ENCODE results near the gene SLC13A3. TPM values are rescaled to one million over a fixed set of nuclear protein-coding genes. Genes with fewer than 3 reads are reported as not detected.

The SLC13A3 gene
- total and polyA plus RNA-seq, 8 donors, result 2.4 to 10.4 (median 8.8) TPM

DNA sequence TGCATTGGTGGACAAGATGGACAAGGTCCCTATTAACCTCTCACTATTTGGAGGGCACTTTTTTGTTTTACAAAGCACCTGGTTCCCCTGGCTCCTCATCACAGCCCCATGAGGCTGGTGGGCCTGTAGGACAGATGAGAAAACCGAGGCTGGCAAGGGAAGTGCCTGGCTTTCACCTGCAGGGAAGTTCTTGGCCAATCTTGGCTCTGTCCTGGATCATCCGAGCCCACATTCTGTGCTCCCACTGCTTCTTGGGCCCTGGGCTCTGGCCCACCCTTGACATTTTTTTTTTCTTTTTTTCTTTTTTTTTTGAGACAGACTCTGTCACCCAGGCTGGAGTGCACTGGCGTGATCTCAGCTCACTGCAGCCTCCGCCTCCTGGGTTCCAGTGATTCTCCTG is 14.7 kb downstream of the SLC13A3 start:
- ATAC-seq (no peak), DNase-seq (no peak)
- H3K36me3 ChIP-seq, result no peaks in the 10 kb centered on the region
- no peak overlapping the region for H3K27ac ChIP-seq
- no peak overlapping the region for H3K4me3 ChIP-seq
- no peaks in the 10 kb centered on the region for H3K4me1 ChIP-seq
- H3K9me3 ChIP-seq, result no peaks in the 10 kb centered on the region
- intact Hi-C loops (cut with DNase I), result no loop called here
- TF ChIP-seq, protein P1, sequence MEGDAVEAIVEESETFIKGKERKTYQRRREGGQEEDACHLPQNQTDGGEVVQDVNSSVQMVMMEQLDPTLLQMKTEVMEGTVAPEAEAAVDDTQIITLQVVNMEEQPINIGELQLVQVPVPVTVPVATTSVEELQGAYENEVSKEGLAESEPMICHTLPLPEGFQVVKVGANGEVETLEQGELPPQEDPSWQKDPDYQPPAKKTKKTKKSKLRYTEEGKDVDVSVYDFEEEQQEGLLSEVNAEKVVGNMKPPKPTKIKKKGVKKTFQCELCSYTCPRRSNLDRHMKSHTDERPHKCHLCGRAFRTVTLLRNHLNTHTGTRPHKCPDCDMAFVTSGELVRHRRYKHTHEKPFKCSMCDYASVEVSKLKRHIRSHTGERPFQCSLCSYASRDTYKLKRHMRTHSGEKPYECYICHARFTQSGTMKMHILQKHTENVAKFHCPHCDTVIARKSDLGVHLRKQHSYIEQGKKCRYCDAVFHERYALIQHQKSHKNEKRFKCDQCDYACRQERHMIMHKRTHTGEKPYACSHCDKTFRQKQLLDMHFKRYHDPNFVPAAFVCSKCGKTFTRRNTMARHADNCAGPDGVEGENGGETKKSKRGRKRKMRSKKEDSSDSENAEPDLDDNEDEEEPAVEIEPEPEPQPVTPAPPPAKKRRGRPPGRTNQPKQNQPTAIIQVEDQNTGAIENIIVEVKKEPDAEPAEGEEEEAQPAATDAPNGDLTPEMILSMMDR (IDR thresholded peaks at IDR 0.05), result no peak
- H3K27me3 ChIP-seq, result no peaks in the 10 kb centered on the region

DNA sequence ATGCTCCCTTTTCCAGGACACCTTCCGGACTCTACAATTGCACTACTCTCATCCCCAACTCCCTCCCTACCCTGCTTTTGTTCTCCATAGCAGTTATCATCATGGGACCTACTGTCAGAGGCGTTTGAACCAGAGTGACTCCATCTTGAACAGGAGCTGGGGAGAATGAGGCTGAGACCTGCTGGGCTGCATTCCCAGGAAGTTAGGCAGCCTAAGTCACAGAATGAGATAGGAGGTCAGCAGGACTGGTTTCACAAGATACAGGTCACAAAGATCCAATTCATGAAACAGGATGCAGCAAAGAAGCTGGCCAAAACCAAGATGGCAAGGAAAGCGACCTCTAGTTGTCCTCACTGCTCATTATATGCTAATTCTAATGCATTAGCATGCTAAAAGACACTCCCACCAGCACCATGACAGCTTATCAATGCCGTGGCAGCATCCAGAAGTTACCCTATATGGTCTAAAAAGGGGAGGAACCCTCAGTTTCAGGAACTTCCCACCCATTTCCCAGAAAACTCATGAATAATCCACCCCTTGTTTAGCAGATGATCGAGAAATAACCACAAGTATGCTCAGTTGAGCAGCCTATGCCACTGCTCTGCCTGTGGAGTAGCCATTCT is 15.6 kb downstream of the SLC13A3 start:
- DNase-seq (no peak), ATAC-seq (no peak)
- no peaks in the 10 kb centered on the region for H3K4me1 ChIP-seq
- no peaks in the 10 kb centered on the region for H3K27me3 ChIP-seq
- H3K4me3 ChIP-seq, result no peak overlapping the region
- TF ChIP-seq, protein P1 (IDR thresholded peaks at IDR 0.05), result no peak
- intact Hi-C loops (cut with DNase I), result no loop called here
- no peak overlapping the region for H3K27ac ChIP-seq
- H3K36me3 ChIP-seq, result no peaks in the 10 kb centered on the region
- H3K9me3 ChIP-seq, result no peaks in the 10 kb centered on the region

DNA sequence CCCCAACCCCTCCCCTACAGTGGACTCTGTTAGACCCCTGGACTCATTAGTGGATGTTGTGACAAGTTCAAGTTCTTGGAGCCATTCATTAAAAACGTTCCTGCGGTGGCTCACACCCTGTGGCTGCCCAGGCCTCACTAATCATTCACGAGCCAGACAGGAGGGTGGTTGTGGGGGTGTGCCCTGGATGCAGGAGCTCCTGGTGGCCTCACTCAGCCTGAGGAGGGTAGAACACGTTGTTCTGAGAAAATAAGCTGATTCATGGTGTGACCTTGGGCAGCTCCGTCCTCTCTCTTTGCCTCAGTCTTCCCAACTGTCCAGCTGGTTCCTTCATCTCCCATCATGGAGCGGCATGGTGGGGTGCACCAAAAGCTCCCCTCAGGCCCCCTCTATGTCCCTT is 16.7 kb downstream of the SLC13A3 start:
- Histone ChIP-seq H3K4me1 (no peaks in the 10 kb centered on the region), H3K4me3 (no peak overlapping the region), H3K27ac (no peak overlapping the region), H3K9me3 (peaks cover 0 to 3% of the 10 kb centered on the region in 2 donors), H3K27me3 (no peaks in the 10 kb centered on the region), H3K36me3 (no peaks in the 10 kb centered on the region)
- DNase-seq (no peak), ATAC-seq (no peak)
- intact Hi-C loops (cut with DNase I), result no loop called here
- TF ChIP-seq, protein P1 (IDR thresholded peaks at IDR 0.05), result no peak

DNA sequence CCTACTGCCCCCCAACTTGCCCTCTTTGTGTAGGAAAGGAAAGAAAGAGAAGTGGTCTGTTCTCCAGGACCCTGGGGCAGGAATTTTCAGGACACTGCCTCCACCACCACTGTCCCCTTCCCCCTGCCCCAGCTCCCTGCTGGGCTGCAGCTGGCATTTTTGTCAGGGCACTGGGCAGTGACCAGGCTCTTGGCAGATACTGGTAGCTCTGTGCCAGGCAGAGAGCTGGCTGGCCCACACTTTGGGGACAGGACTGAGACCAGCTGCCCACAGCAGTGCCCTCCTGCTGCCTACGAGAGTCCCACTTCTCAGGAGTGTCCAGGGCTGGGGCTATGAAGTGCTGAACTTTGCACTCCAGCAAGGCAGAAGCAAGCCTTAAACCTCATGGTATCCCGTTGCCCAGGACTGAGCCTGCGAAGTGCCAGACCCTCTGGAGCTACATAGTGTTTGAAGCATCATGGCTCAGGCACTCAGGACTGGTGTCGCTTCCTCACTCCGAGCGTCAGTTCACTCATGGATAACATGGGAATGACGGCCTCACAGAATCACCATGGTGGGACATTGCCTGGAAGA is 19.3 kb downstream of the SLC13A3 start:
- peaks cover 0 to 9% of the 10 kb centered on the region in 2 donors for H3K9me3 ChIP-seq
- H3K27me3 ChIP-seq, result no peaks in the 10 kb centered on the region
- intact Hi-C loops (cut with DNase I), result no loop called here
- DNase-seq, result no peak
- ATAC-seq, result no peak
- no peak overlapping the region for H3K4me3 ChIP-seq
- TF ChIP-seq, protein P1 (IDR thresholded peaks at IDR 0.05), result no peak
- no peak overlapping the region for H3K27ac ChIP-seq
- no peaks in the 10 kb centered on the region for H3K36me3 ChIP-seq
- no peaks in the 10 kb centered on the region for H3K4me1 ChIP-seq

DNA sequence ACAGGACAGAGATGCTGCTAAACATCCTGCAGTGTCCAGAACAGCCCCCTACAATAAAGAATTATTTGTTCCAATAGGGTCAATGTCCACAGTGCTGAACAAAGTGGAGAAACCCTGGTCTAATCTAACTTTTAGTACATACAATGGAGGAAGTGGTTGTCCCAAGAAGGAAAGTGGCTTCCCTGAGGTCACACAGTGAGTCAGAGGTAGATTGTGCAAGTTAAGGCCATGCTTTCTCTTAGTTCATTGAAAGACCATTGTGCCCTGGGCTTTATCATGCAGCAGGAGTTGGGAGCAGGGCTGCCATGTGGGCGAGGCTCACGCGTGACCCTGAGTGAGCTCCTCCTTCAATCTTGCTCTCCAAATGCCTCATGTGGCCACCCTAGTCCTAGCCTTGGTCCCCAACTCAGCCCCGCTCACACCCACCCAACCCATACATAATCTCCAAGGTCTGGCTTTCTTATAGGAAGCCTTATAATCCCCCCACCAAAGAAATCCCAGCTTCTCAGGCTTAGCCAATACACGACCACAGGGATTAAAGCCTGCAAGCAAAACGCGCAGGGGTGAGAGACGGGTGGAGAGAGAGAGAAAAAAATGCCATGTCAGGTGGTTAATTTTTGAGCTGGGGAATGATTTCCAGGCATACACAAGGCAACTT is 19.9 kb downstream of the SLC13A3 start:
- peak; percentile 75 for ATAC-seq

More for the DNA sequence above, 19.9 kb downstream of the SLC13A3 start:
- Histone ChIP-seq H3K27me3 (no peaks in the 10 kb centered on the region), H3K4me1 (no peaks in the 10 kb centered on the region), H3K9me3 (peaks cover 0 to 9% of the 10 kb centered on the region in 2 donors), H3K27ac (no peak overlapping the region), H3K4me3 (no peak overlapping the region), H3K36me3 (no peaks in the 10 kb centered on the region)
- TF ChIP-seq, protein P1 (IDR thresholded peaks at IDR 0.05), result no peak
- peak in 2 of 4 donors; percentile 58 to 79 for DNase-seq
- intact Hi-C loops (cut with DNase I), result no loop called here
